Measurements from ENCODE around the gene SNRPD1. TPM values are rescaled to one million over a fixed set of nuclear protein-coding genes. Genes with fewer than 3 reads are reported as not detected.
"Not testable (repeated sequence)": the region's sequence is repeated elsewhere in the genome, so short reads cannot be mapped to it uniquely, and the experiment has no call there.

SNRPD1 gene
- total RNA-seq, 4 donors from 2014 or later = 5.3 to 7.7 (median 6.5) TPM

GRCh38 chr18:21600526-21601410 lies 11.3 kb upstream of the SNRPD1 start, which contains the start of gene ESCO1:
Gene ESCO1, minus strand, starts transcription at chr18:21600704. Its CDS starts 25,861 bp downstream, at chr18:21574843.
- H3K27me3 ChIP-seq = no peaks in the 10 kb centered on the region
- no peaks in the 10 kb centered on the region for H3K9me3 ChIP-seq
- 31% methylated on average over 13 of the region's 74 CpGs for WGBS
- peak within 1 kb of the TSS; percentile 99 for H3K27ac ChIP-seq
- peak; percentile 97 for DNase-seq (ENCODE audit: low spot score in 2 of 2)
- peaks cover 25% of the 10 kb centered on the region for H3K4me1 ChIP-seq
- TF ChIP-seq POLR2A (IDR thresholded peaks at IDR 0.05) (peak; percentile 53 to 82), POLR2AphosphoS5 (IDR thresholded peaks at IDR 0.05) (peak; percentile 65 to 97 (median 96)), EP300 (IDR thresholded peaks at IDR 0.05) (no peak), CTCF (IDR thresholded peaks at IDR 0.05) (peak; percentile 96 to 98)
- H3K36me3 ChIP-seq = no peaks in the 10 kb centered on the region
- peak within 1 kb of the TSS; percentile 92 for H3K4me3 ChIP-seq

DNA sequence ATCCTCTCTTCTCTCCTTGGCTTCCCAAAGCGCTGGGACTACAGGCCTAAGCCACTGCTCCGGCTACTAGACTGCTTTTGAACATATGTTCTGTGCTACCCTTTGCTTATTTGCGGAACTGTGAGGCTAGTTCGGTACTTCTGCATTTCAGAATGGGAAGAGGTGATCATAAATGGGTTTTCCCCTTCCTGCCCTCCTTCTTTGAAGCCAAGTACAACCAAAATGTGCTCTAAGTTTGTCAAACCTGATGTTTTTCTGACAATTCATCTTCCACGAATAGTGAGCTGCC lies 9.9 kb upstream of the SNRPD1 start:
- no peak overlapping the region for H3K4me3 ChIP-seq
- 86% methylated on average over 5 of the region's 5 CpGs for WGBS
- no peak overlapping the region for H3K27ac ChIP-seq
- TF ChIP-seq POLR2AphosphoS5 (IDR thresholded peaks at IDR 0.05) = no peak
- TF ChIP-seq EP300 (IDR thresholded peaks at IDR 0.05) = no peak
- TF ChIP-seq CTCF (IDR thresholded peaks at IDR 0.05) = no peak
- TF ChIP-seq POLR2A (IDR thresholded peaks at IDR 0.05) = no peak
- peaks cover 25% of the 10 kb centered on the region for H3K4me1 ChIP-seq
- no peaks in the 10 kb centered on the region for H3K9me3 ChIP-seq
- H3K27me3 ChIP-seq = no peaks in the 10 kb centered on the region
- H3K36me3 ChIP-seq = no peaks in the 10 kb centered on the region
- DNase-seq (ENCODE audit: low spot score in 2 of 2) = no peak

- no peak for DNase-seq (ENCODE audit: low spot score in 2 of 2)
- H3K27me3 ChIP-seq = no peaks in the 10 kb centered on the region
- TF ChIP-seq EP300 (IDR thresholded peaks at IDR 0.05) = no peak
- TF ChIP-seq POLR2A (IDR thresholded peaks at IDR 0.05) = no peak
- no peak for TF ChIP-seq POLR2AphosphoS5 (IDR thresholded peaks at IDR 0.05)
- no peak for TF ChIP-seq CTCF (IDR thresholded peaks at IDR 0.05)
- no peak overlapping the region for H3K27ac ChIP-seq
- H3K36me3 ChIP-seq = no peaks in the 10 kb centered on the region
- no peaks in the 10 kb centered on the region for H3K9me3 ChIP-seq
- WGBS = 39% methylated on average over 2 of the region's 2 CpGs
- no peak overlapping the region for H3K4me3 ChIP-seq
- H3K4me1 ChIP-seq = peaks cover 4% of the 10 kb centered on the region
Measured at GRCh38 chr18:21604671-21605070, 7.4 kb upstream of the SNRPD1 start.

- no peaks in the 10 kb centered on the region for H3K27me3 ChIP-seq
- peaks cover 4% of the 10 kb centered on the region for H3K4me1 ChIP-seq
- no peak overlapping the region for H3K4me3 ChIP-seq
- no peak overlapping the region for H3K27ac ChIP-seq
- no peaks in the 10 kb centered on the region for H3K9me3 ChIP-seq
- no peak for TF ChIP-seq POLR2A (IDR thresholded peaks at IDR 0.05)
- no peak for TF ChIP-seq EP300 (IDR thresholded peaks at IDR 0.05)
- TF ChIP-seq POLR2AphosphoS5 (IDR thresholded peaks at IDR 0.05) = no peak
- no peak for DNase-seq (ENCODE audit: low spot score in 2 of 2)
- H3K36me3 ChIP-seq = no peaks in the 10 kb centered on the region
Measured at GRCh38 chr18:21605213-21605612, 6.9 kb upstream of the SNRPD1 start.

GRCh38 chr18:21611401-21612124 lies 551 bp upstream of the SNRPD1 start:
- Histone ChIP-seq H3K4me1 (peaks cover 21% of the 10 kb centered on the region), H3K27ac (peak overlapping the region; percentile 85), H3K4me3 (peak overlapping the region; percentile 59)
- H3K27me3 ChIP-seq; H3K36me3 ChIP-seq; H3K9me3 ChIP-seq; DNase-seq (ENCODE audit: low spot score in 2 of 2): not testable (repeated sequence)
- 55% methylated on average over 30 of the region's 30 CpGs for WGBS

GRCh38 chr18:21621640-21622039 lies 9.5 kb downstream of the SNRPD1 start:
- H3K4me1 ChIP-seq; H3K27ac ChIP-seq; H3K9me3 ChIP-seq; H3K4me3 ChIP-seq; DNase-seq (ENCODE audit: low spot score in 2 of 2); H3K27me3 ChIP-seq: not testable (repeated sequence)
- WGBS = 91% methylated on average over 9 of the region's 9 CpGs
- H3K36me3 ChIP-seq = peaks cover 49% of the 10 kb centered on the region
